ENCODE data around the gene PTPRD.

Gene PTPRD

DNA sequence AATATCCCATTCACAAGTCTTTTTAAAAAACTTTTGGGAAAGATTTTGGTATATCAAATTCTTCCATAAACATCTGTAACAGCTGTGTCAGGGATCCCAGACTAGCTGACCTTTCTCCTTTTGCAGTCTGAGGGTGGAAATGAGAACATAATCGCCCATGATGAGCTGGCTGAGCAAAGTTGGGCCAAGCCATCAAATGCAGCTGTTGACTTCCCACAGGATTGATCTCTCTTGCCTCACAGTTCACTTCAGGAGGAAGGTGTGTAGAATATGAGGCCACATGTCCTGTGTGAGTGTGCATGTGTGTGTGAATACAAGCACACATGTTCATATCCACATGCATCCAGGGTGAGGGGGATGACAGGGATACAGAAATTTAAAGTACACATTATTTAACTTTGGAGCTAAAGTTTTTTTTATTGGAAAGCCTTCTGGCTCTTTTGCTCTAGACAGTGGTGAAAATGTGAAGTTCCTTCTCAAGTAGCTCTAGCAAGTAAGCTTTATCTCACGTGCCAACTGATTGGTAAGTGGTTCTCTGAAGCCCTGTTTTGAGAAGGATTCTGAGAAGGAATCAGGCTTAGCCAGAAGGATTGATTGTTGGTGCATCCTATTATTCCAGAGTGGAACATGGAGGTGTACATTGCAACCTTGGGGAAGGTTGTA is 2344.5 kb downstream of the PTPRD start:
- DNase-seq (ENCODE audit: low spot score), result no peak

DNA sequence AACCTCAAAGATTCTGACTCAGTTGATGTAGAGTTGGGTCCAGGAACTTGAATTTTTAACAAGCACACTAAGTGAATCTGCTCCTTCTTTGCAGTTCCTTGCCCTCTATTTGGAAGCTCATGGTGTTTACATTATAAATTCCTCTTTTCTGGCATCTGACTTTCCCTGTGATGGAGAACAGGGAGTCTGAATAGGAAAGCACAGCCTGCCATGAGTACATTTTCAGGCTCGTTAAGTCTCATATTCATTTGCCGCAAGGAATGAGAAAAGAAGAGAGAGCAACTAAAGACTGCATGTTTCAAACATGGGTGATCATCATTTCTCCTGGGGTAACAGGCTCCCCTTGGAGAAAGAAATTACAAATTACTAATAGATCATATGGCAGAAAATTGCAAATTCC is 2345.2 kb downstream of the PTPRD start:
- no peak for DNase-seq (ENCODE audit: low spot score)

GRCh38 chr9:8266861-8267260 is 2345.9 kb downstream of the PTPRD start:
- DNase-seq (ENCODE audit: low spot score), result no peak

GRCh38 chr9:8265281-8265680 is 2347.5 kb downstream of the PTPRD start:
- DNase-seq (ENCODE audit: low spot score), result peak; percentile 43

Small RNA genes within 50 kb of the gene (small RNA-seq; reads per million reads assigned to genes)
- gene AL135790.2 (0 reads per million in 2 experiments), gene RNU7-185P (0 reads per million in 2 experiments)
